Right hindlimb (tissue), 1 donor: ENCODE measurements around the gene MICOS13.

Source experiments
- DNase-seq: peaks from one replicate; pipeline ENCODE4 v3.0.0-alpha.2; 2018

Gene MICOS13

DNA sequence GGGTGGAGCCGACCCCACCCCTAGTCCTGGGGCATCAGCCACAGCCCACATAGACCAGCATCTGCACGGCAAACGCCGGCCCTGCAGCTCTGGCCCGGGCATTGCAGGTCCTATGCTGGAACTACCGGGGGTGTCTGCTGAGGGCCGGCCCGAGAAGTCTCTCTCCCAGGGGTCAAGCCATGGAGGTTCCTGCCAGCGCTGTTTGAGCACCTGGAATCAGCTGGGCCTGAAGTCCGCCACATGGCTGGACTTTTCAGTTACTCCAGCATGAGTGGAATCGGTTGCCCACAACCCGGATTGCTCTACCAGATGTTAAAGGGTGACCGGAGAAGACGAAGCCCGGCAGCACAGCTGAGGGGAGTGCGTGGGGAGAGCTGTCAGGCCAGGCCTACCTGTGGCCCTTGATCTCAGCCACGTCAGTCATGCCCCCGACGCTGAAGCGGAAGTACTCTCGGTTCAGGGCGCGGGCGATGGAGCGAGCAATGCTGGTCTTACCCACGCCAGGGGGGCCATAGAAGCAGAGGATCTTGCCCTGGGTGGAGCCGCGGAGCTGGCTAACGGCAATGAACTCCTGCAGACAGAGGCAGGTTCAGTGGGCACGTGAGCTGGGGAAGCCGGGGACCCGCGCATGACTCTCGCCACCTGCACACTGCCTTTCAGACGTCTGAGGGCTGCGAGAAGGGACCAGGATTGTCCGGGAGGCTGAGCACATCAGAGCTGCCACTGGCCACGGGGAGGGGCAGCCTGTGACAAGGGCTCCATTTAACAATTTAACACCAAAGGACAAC lies 18.5 kb upstream of the MICOS13 start:
- DNase-seq: no peak

DNA sequence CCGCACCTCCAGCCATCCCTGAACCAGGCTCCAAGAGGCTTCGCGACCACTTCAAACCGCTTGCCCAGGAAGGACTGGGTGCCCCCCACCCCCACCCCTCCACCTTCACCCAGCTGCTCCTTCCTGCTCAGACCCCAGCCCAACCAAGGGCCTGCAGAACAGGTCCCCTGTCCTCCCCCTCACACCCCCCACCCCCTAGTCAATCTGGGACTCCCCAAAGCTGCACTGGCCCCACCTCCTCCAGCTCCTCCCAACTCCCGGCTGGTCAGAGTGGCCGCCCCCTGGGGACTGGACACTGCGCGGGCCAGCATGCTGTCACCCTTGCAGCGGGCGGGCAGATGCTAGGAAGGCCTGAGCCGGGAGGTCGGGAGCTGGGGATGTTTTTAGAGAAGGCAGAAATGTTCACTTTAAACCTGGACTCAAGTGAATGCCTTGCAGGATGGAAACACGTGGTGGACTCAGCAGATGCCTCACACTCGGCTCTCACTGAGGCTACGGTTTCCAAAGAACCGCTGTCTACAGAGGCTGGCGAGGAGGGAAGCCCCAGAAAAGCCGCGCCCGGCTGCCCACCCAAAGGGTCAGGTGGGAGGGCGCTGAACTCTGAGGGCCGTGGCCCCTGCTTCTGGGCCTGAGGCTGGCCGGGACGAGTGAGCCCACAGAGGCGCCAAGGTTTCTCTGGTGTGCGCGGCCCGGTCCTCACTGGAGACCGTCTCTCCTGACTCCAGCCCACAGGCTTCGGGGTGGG lies 17.7 kb upstream of the MICOS13 start:
- DNase-seq: peak; percentile 27

DNA sequence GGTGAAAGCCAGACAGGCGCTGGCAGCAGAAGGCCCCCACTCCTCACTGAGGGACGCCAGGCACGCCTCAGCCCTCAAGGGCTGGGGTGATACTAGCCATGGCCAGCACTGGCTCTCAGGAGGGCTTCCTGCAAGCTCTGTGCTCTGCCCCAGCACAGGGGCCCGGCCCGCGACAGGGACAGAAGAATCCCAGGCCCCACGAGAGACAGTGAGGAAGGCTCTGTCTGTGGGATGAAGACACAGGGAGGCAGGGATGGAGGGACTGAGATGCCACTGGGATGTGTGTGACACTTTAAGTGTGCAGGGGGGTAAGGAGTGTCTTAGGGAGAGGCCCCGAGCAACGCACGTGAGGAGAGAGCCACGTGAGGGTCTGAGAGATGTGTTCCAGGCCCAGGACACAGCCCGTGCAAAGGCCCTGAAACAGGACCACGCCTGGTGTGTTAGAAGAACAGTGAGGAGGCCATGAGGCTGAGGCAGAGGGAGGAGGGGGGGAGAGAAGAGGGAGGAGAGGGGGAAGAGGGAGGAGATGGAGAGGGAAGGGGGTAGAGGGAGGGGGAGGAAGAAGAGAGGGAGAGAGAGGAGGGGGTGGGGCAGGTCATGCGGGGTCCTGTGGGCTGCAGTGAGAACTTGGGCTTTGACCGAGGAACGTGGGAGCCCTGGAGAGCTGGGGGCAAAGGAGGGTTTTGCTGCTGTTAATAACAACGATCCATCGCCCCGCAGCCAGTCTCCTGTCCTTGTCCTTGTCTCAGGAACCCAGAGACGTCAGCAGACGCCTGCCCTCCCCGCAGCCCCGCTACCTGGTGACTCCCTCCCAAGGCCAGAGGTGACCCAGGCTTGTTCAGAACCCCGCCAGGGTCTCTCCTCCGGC lies 16.9 kb upstream of the MICOS13 start:
- DNase-seq: peak; percentile 26

DNA sequence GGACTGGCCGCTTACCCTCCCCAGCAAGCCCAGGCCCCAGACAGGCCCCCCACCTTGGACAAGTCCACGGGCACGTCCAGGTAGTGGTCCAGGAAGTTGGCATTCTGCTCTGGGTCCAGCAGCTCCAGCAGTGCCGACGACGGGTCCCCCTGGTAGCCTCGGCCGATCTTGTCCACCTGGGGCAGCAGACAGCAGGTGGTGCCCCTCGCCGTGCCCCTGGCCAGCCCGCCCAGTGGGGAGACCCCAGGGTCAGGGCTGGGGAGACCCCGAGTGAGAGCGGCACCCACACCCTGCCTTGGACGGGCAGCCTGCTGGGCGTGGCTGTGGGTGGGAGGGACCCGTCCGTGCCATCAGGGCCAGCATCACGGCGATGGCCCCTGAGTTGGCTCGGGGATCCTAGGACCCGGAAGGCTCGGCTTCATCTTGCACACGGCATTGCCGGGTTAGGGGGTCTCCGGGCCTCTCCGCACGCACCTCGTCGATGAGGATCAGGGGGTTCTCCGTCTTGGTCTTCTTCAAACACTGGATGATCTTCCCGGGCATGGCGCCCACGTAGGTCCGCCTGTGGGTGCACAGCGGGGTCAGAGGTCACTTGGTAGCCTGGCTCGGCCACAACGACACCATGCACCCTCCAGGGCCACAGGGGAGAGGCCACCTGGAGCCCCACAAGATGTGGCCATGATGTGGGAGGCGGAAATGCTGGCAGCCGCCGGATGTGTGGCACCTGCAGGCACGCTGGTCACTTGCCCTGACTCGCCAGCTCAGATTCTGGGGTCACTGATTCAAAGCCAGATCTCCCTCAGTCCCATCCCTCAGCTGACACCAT lies 16.1 kb upstream of the MICOS13 start:
- DNase-seq: peak; percentile 24

DNA sequence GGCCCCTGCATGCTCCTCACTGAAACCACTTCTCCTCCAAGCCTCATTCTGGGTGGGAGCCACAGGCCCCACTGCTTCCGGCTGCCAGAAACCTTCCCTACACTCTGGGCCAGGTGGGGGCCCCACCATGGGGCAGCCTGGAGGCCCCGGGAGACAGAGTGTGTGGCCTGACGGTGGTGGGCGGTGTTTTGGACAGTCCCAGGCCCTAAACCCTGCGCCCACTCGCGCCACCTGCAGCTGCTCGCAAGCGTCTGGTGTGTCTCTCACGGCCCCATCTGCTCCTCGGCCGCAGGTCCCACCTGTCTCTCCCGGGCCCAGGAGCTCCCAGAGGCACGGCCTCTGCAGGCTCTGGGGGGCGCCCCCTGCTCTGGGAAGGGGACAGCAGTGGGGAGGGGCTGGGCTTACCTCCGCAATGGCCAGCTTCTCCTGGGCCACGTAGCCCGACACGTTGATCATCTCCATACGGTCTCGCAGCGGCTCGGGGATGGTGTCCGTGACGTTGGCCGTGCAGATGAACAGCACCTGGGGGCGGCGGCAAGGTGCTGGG lies 15.4 kb upstream of the MICOS13 start:
- DNase-seq: peak; percentile 46

DNA sequence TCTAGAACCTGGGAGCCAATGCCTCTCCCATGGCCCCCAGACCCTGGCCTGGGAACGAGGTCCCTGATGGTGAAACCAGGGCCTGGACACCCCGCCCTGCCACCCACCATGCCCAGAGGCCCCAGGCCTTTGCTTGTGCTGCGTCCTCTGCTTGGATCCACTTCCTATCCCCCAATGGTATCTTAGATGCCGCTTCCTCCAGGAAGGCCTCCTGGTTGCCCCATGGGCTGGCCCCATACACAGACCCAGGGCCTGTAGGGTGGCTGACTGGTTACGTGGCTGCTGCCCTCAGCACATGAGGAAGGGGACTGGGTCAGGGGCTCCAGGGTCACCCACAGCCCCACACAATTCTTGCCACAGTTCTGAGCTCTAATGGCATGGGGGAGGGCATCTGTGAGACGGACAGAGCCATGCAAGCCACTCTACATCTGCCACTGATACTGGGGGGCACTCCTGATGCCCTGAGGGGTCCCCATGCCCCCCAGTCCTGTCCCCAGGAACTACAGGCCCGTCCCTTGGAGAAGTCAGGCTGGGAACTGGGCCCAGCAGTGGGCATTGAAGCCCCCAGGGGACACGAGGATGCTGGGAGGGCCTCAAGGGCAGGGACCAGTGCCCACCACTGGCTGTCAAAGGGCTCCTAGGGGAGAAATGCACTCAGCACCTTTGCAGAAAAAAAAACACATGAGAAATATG lies 14.8 kb upstream of the MICOS13 start:
- DNase-seq: peak; percentile 20

DNA sequence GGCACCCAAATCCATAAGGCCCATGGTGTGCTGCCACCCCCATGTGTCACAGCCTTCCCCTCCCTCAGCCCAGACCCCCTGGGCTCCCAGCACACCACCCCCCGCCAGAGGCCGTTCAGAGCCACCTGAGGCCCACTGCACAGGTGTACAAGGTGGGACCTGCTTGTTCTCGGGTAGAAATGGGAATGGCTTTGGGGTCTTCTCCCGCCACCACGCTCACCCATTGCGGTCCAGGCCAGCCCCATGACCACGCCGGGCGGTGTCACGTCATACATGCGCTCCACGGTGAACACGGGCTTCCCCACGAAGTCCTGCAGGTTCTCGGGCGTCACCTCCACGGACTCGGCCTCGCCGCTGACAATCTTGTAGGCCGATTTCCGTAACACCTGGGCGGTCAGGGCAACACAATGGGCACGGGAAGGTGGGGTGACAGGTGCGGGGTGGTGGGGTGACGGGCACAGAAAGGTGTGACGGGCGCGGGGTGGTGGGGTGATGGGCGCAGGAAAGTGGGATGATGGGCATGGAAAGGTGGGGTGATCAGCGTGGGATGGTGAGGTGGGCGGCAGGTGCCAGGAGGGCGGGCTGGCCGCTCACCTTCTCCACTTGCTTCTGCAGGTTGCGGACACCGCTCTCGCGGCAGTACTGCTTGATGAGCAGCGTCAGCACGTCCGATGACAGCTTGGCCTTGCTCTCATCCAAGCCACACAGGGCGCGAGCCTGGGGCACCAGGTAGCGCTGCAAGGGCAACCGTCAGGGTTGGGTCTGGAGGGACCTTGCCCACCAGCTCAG lies 14.0 kb upstream of the MICOS13 start:
- peak; percentile 26 for DNase-seq

DNA sequence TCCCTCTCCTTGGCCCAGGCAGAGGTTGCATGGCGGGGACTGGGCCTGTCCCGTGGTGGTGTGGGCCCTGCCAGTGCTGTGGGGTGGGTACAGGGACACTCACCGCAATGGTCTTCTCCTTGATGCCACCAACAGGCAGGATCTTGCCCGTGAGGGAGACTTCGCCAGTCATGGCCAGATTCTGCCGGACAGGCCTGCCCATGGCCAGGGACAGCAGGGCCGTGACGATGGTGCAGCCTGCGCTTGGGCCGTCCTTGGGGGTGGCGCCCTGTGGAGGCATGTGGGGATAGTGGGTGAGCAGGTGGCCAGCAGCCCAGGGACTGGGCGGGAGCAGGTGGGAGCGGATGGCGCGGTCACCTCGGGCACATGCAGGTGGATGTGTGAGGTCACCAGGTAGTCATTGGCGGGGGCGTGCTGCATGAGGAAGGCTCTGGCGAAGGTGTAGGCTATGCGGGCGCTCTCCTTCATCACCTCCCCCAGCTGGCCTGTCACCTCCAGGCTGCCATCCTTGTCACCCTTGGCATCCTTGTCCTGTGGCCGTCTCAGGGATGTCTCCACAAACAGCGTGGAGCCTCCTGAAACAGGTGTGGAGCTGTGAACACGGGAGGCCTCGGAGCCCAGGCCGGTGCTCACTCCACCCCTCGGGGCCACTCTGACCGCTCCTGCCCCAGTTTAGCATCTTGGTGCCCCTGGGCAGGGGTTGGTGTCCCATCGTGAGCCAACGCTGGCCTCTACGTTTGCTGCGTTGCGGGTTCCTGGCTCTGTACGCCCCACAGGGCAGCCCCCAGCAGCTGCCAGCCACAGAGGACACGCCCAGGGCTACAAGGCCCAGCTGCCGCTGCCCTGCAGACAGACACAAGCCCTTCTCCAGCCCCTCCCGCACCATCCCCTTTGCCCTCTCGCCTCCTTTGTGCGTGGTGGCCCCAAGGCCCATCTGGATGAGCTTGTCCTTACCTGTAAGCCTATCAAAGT lies 13.2 kb upstream of the MICOS13 start:
- DNase-seq: peak; percentile 66

DNA sequence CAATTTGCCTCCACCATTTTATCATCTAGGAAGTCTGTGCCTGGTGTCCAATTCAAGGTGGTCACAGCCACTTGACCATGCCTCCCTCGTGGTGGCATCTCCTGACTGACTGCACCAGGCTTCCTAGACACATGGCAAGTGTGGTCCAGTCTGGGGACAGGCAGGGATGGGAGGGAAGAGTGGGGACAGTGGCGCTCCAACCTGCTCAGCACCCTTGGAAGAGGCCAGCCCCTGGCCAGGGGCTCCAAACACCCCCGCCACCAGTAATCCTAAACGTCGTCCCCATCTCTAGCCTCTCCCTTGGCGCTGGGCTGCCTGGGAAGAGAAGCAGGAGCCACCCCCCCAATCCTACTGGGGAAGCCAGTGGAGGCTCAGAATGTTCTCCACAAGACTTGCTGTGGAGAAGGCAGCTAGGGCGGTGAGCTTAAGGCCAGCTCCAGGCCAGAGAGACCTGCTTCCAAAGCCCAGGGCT lies 12.4 kb upstream of the MICOS13 start:
- DNase-seq: no peak

DNA sequence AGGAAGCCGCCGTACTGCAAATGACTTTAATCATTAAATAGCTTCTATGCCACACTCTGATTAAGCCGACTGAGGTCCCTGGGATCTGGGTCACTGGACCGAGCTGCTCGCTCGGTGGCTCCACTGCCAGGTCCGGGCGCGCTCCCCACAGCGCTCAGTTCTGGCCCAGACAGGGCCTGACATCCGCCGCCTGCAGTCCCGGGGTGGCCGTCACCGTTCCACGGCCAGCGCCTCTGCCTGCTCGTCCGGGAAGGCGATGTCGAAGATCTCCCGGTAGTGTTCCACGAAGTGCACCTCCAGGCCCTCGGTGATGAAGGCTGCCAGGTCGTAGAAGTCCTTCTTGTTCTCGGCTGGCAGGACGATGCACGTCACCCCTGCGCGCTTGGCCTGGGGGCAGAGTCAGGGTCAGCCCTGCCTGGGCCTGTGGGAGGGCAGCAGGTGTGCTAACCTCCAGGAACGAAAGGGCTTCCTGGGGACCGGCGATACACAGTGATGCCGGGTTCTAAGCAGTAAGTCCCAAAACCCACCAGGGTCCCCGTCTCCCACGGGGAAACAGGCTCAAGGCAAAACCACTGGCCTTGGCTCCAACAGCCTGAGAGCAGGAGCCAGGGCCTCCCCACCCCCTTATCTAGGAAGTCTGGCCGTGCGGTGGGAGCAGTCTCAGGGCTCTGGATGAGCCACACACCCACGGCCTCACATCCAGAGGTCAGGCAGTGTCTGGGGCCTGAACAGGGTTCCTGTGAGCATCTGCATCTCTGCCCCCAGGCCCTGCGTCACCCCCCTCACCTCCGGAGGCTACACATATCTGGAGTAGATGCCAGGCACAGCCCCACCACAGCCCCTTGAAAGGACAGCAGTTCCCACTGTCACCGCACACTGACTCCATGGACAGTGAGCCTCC lies 11.8 kb upstream of the MICOS13 start:
- peak; percentile 37 for DNase-seq

DNA sequence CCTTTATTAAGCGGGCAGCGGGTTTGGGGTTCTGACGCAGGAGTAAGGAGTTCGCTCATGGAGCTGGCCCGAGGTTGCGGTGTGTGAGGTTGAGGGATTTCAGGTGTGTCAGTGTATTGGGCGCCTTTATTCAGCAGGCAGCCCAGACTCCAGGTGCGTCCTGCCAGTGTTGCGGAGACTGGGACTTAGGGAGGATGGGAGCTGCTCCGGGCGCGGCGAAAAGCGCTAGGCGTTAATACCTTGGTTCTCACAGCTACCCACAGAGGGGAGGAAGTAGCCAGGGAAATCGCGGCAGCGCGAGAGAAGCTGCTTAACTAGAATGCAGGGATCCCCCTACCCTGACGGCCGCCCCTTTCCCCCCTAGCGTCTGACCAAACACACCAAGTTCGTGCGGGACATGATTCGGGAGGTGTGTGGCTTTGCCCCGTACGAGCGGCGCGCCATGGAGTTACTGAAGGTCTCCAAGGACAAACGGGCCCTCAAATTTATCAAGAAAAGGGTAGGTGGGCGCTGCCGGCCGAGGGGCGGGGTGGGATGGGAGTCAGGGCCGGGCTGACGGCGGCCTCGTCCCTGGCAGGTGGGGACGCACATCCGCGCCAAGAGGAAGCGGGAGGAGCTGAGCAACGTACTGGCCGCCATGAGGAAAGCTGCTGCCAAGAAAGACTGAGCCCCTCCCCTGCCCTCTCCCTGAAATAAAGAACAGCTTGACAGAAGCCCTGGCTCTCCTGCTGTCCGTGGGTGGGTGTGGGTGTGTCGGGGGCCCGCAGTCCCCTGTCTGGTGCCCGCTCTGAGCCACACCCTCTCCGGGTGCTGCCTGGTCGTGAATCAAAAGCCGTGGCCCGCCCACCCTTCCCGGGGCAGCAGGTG lies 10.9 kb upstream of the MICOS13 start:
- peak; percentile 86 for DNase-seq

DNA sequence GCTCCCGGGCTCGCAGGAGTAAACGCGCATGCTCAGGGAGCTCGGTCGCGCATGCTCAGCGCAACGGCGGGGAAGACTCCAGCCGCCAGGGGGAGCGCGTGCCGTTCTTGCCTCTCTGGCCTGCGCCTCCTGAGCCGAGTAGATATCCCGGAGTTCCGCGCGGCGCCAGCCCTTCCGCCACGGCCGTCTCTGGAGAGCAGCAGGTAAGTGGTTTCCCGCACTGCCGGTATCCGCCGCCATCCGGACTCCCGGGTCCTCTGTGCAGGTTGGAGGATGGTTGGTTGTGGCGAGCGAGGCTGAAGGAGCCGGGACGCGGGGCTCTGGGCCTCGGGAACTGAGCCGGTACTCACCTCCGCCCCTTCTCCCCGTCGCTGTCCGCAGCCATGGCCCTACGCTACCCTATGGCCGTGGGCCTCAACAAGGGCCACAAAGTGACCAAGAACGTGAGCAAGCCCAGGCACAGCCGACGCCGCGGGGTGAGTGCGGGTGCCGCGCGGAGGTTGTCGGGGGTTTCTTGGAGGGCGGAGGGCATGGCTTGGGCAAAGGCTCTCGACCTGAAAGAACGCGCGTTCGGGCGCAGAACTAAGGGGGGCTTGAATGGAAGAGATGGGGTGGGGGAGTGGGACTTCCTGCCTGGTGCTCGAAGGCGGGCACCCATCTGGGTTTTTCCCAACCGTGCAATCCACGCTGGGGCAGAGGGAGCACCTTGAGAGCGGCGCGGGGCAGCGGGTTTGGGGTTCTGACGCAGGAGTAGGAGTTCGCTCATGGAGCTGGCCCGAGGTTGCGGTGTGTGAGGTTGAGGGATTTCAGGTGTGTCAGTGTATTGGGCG lies 10.0 kb upstream of the MICOS13 start, which contains the start of gene RPL36:
RPL36 (plus strand) TSS at position 171 of the 830 bp plus-strand sequence; CDS start at position 384, 213 bp downstream.
- DNase-seq: peak; percentile 99

DNA sequence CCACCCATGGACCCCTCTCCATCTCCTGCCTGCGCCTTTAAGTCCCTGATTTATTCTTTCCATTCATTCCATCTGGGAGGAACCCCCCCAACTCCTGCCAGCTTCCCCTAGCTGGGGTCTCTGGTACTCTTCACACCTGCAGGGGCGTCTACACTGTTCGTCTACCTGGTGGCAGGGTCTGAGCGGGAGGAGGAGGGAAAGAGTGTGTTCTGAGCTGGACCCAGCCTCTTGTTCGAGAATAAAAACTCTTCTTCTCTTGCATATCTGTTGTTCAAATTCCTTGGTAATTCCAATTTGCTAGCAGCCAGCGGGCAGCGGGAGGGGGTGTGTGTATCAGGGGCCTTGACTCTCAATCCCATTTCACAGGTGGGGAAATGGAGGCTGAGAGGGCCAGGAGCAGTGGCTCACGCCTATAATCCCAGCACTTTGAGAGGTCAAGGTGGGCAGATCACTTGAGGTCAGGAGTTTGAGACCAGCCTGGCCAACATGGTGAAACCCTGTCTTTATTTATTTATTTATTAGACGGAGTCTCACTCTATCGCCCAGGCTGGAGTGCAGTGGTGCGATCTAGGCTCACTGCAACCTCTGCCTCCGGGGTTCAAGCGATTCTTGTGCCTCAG lies 8.1 kb upstream of the MICOS13 start:
- DNase-seq: peak; percentile 22

DNA sequence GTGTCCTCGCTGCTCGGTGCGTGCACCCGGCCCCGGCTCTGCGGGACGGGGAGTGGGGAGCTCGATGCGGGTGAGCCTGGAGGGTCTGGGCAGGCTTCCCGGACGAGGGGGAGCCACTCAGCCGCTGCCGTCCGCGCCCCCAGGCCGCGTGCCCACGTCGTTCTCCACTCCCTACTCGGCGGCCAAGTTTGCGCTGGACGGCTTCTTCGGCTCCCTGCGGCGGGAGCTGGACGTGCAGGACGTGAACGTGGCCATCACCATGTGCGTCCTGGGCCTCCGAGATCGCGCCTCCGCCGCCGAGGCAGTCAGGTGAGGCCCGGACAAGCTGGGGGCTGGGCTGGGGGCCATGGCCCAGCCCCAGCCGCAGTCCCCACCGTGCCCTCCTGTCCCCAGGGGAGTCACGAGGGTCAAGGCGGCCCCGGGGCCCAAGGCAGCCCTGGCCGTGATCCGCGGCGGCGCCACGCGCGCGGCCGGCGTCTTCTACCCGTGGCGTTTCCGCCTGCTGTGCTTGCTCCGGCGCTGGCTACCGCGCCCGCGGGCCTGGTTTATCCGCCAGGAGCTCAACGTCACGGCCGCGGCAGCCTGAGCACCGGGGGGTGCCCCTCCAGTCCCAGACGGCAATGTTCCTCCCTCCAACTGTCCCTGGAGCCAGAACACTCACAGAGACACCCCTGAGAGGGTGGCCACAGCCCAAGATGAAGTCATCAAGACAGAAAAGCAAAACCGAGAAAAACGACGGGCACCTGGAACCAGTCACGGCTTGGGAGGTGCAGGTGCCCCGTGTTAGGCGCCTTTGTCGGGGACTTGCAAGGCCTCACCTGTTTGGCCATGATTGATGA lies 7.3 kb upstream of the MICOS13 start:
- DNase-seq: peak; percentile 30
